Natural killer cell (primary cell): ENCODE data around the gene MUC5B. TPM values are rescaled to one million over a fixed set of nuclear protein-coding genes. Genes with fewer than 3 reads are reported as not detected.
"Not testable (repeated sequence)": the region's sequence is repeated elsewhere in the genome, so short reads cannot be mapped to it uniquely, and the experiment has no call there.

ENCODE experiments used
- ATAC-seq, 3 donors: fragments of 150-1000 bp in 2 of 3; fragments of 200-7000 bp in 1 of 3; cut with Tn5 transposase; 1 replicate in 1 of 3; 2 replicates in 2 of 3; pipeline ENCODE4 v1.10.0; 2021; ENCODE audit warnings: mild to moderate bottlenecking in 2 of 3, moderate library complexity in 2 of 3
- DNase-seq, 2 donors: peaks; one replicate each; pipeline versions ENCODE4 v3.0.0 to v3.0.0-alpha.2; 2013 to 2021; ENCODE audit warnings: mixed read lengths in 1 of 2
- H3K27ac ChIP-seq: one replicate; pipeline ENCODE4 v1.5.1; 2013; ENCODE audit warnings: mild to moderate bottlenecking, low read length
- H3K27me3 ChIP-seq: one replicate; pipeline ENCODE4 v1.6.1; 2013; ENCODE audit warnings: low read length; ENCODE audit not compliant: control insufficient read depth, insufficient read depth
- H3K36me3 ChIP-seq: one replicate; pipeline ENCODE4 v1.6.1; 2013; ENCODE audit warnings: low read length; ENCODE audit not compliant: control insufficient read depth, insufficient read depth
- H3K4me1 ChIP-seq: one replicate; pipeline ENCODE4 v1.6.1; 2013; ENCODE audit warnings: low read length; ENCODE audit not compliant: control insufficient read depth, insufficient read depth
- H3K4me3 ChIP-seq: one replicate; pipeline ENCODE4 v1.5.1; 2013; ENCODE audit warnings: low read length
- H3K9me3 ChIP-seq: one replicate; pipeline ENCODE4 v1.6.1; 2013; ENCODE audit warnings: low read length; ENCODE audit not compliant: control insufficient read depth, insufficient read depth
- H3K27ac Mint-ChIP-seq, 2 donors: one replicate each; pipeline ENCODE4 v1.8.0; 2022; ENCODE audit warnings: mild to moderate bottlenecking in 2 of 2, mixed read lengths in 2 of 2, moderate library complexity in 1 of 2
- H3K27me3 Mint-ChIP-seq, 2 donors: one replicate each; pipeline ENCODE4 v1.8.0; 2022; ENCODE audit warnings: low read depth in 2 of 2, mixed read lengths in 2 of 2
- H3K36me3 Mint-ChIP-seq: one replicate; pipeline ENCODE4 v1.8.0; 2022; ENCODE audit warnings: mixed read lengths
- H3K4me1 Mint-ChIP-seq, 2 donors: one replicate each; pipeline ENCODE4 v1.8.0; 2022; ENCODE audit warnings: mixed read lengths in 2 of 2
- H3K4me3 Mint-ChIP-seq: one replicate; pipeline ENCODE4 v1.8.0; 2022; ENCODE audit warnings: mild to moderate bottlenecking, moderate library complexity, mixed read lengths
- H3K9me3 Mint-ChIP-seq, 2 donors: one replicate each; pipeline ENCODE4 v1.8.0; 2022; ENCODE audit warnings: mixed read lengths in 2 of 2
- WGBS: methylation state at CpG from one replicate; pipeline ENCODE4 v1.1.7; 2013; ENCODE audit warnings: missing lambda C conversion rate; ENCODE audit not compliant: insufficient coverage; 5-methylcytosine and 5-hydroxymethylcytosine counted together
- intact Hi-C: fragments of 100-400 bp; cut with micrococcal nuclease; formaldehyde crosslinking; loops from one replicate; pipeline ENCODE4 v1.14.2; 2022
- total RNA-seq, 4 donors: library from RNA; stranded (reverse); fragments of 120-200 nt in 1 of 4; gene quantifications; one replicate each; pipeline versions ENCODE4 v1.2.3 to v1.2.4, GENCODE V29; 2013 to 2022
- TF ChIP-seq, protein P1 (sequence below): fragments of 200-600 bp; IDR thresholded peaks from one replicate; pipeline ENCODE4 v1.8.0; 2022; ENCODE audit warnings: antibody characterized with exemption

The MUC5B gene, protein sequence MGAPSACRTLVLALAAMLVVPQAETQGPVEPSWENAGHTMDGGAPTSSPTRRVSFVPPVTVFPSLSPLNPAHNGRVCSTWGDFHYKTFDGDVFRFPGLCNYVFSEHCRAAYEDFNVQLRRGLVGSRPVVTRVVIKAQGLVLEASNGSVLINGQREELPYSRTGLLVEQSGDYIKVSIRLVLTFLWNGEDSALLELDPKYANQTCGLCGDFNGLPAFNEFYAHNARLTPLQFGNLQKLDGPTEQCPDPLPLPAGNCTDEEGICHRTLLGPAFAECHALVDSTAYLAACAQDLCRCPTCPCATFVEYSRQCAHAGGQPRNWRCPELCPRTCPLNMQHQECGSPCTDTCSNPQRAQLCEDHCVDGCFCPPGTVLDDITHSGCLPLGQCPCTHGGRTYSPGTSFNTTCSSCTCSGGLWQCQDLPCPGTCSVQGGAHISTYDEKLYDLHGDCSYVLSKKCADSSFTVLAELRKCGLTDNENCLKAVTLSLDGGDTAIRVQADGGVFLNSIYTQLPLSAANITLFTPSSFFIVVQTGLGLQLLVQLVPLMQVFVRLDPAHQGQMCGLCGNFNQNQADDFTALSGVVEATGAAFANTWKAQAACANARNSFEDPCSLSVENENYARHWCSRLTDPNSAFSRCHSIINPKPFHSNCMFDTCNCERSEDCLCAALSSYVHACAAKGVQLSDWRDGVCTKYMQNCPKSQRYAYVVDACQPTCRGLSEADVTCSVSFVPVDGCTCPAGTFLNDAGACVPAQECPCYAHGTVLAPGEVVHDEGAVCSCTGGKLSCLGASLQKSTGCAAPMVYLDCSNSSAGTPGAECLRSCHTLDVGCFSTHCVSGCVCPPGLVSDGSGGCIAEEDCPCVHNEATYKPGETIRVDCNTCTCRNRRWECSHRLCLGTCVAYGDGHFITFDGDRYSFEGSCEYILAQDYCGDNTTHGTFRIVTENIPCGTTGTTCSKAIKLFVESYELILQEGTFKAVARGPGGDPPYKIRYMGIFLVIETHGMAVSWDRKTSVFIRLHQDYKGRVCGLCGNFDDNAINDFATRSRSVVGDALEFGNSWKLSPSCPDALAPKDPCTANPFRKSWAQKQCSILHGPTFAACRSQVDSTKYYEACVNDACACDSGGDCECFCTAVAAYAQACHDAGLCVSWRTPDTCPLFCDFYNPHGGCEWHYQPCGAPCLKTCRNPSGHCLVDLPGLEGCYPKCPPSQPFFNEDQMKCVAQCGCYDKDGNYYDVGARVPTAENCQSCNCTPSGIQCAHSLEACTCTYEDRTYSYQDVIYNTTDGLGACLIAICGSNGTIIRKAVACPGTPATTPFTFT (N-terminal part only)
- total RNA-seq = not detected
- not detected for total RNA-seq (2013)

DNA sequence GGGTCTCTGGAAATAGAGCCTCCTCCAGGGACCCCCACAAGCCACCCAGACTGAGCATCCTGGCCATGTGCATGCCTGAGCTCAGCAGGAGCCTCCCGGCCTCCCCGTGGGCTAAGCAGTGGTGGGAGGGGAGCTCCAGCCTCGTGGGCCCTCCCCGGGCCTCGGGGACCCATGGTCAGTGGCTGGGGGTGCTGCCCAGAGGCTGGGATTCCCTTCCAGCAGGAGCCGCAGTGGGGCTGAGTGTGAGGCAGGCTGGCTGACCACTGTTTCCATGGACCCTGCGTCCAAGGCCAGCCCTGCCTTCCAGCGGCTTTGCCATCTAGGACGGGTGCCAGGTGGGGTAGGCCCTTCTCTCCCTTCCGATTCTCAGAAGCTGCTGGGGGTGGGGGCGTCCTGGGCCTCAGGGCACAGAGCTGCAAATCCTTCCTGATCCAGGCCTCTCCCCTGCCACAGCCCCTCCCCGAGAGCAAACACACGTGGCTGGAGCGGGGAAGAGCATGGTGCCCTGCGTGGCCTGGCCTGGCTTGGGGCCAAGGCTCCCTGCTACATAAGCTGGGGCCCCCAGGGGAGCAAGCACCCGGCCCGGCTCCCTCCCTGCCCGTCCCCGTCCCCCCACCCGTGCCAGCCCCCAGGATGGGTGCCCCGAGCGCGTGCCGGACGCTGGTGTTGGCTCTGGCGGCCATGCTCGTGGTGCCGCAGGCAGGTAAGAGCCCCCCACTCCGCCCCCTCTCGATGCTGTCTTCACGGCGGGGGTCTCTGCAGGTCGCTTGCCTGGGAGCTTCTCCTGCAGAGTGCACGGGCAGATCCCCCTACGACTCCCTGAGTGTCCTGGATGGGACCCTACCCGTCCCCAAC lies at the start of gene MUC5B:
TSS of gene MUC5B (plus strand) at position 576 of the 855 bp plus-strand sequence. CDS start at position 634, 58 bp downstream.
- ATAC-seq (no peak), DNase-seq (no peak)
- intact Hi-C loops = no loop called here
- Histone ChIP-seq H3K9me3 (no peaks in the 10 kb centered on the region), H3K4me1 (no peaks in the 10 kb centered on the region), H3K4me3 (no peak within 1 kb of the TSS), H3K36me3 (no peaks in the 10 kb centered on the region), H3K27ac (no peak within 1 kb of the TSS), H3K27me3 (no peaks in the 10 kb centered on the region)
- Mint-ChIP-seq H3K4me3 (no peak within 1 kb of the TSS), H3K4me1 (no peaks in the 10 kb centered on the region), H3K27ac (no peak within 1 kb of the TSS), H3K9me3 (no peaks in the 10 kb centered on the region), H3K27me3 (no peaks in the 10 kb centered on the region), H3K36me3 (no peaks in the 10 kb centered on the region)
- 82% methylated on average over 36 of the region's 36 CpGs for WGBS
- TF ChIP-seq, protein P1, sequence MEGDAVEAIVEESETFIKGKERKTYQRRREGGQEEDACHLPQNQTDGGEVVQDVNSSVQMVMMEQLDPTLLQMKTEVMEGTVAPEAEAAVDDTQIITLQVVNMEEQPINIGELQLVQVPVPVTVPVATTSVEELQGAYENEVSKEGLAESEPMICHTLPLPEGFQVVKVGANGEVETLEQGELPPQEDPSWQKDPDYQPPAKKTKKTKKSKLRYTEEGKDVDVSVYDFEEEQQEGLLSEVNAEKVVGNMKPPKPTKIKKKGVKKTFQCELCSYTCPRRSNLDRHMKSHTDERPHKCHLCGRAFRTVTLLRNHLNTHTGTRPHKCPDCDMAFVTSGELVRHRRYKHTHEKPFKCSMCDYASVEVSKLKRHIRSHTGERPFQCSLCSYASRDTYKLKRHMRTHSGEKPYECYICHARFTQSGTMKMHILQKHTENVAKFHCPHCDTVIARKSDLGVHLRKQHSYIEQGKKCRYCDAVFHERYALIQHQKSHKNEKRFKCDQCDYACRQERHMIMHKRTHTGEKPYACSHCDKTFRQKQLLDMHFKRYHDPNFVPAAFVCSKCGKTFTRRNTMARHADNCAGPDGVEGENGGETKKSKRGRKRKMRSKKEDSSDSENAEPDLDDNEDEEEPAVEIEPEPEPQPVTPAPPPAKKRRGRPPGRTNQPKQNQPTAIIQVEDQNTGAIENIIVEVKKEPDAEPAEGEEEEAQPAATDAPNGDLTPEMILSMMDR = no peak

DNA sequence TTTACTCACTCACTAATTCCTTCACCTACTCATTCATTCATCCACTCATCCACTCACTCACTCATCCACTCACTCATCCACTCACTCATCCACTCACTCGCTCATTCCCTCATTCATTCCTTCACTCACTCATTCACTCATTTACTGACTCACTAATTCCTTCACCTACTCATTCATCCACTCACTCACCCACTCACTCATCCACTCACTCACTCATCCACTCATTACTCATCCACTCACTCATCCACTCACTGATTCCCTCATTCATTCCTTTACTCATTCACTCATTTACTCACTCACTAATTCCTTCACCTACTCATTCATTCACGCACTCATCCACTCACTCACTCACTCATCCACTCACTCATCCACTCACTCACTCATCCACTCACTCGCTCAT lies 49.5 kb upstream of the MUC5B start:
- H3K4me3 Mint-ChIP-seq, H3K4me1 Mint-ChIP-seq, H3K27ac ChIP-seq, intact Hi-C loops, H3K27me3 ChIP-seq, ATAC-seq, H3K36me3 ChIP-seq, DNase-seq, H3K27ac Mint-ChIP-seq, H3K9me3 ChIP-seq, H3K4me1 ChIP-seq, H3K27me3 Mint-ChIP-seq, H3K4me3 ChIP-seq, H3K36me3 Mint-ChIP-seq: not testable (repeated sequence)
- peaks cover 3 to 10% of the 10 kb centered on the region in 2 donors for H3K9me3 Mint-ChIP-seq
- 93% methylated on average over 3 of the region's 3 CpGs for WGBS

DNA sequence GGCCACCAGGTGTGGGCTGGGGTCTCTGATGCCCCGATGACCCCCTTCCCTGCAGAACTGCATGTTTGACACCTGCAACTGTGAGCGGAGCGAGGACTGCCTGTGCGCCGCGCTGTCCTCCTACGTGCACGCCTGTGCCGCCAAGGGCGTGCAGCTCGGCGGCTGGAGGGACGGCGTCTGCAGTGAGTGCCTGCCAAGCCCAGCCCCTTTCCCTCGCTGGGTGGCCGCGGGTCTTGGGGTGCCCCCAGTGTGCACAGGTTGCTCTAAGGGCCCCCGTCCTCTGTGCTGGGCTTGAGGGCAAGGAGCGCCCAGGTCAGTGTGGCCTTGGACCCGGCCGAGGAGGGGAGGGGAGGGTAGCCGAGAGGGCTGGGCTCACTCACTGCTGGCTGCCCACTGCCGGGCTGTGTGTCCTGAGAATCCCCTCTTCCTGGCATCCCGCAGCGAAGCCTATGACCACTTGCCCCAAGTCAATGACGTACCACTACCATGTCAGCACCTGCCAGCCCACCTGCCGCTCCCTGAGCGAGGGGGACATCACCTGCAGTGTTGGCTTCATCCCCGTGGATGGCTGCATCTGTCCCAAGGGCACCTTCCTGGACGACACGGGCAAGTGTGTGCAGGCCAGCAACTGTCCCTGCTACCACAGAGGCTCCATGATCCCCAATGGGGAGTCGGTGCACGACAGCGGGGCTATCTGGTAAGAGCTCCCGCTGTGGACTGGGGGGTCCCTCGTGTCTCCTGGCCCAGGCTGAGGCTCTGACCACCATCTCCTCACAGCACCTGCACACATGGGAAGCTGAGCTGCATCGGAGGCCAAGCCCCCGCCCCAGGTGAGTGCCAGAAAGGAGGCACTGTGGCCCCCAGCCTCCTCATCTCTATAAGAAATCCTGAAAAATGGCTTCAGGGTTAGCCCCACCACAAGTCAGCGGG lies 48.2 kb upstream of the MUC5B start:
- no peaks in the 10 kb centered on the region for H3K27me3 ChIP-seq
- no peaks in the 10 kb centered on the region for H3K27me3 Mint-ChIP-seq
- intact Hi-C loops = no loop called here
- H3K27ac ChIP-seq = no peak overlapping the region
- no peaks in the 10 kb centered on the region for H3K9me3 ChIP-seq
- H3K36me3 ChIP-seq = no peaks in the 10 kb centered on the region
- 96% methylated on average over 39 of the region's 39 CpGs for WGBS
- H3K4me1 Mint-ChIP-seq = no peaks in the 10 kb centered on the region
- no peak overlapping the region for H3K4me3 Mint-ChIP-seq
- H3K27ac Mint-ChIP-seq = no peak overlapping the region
- ATAC-seq (no peak), DNase-seq (no peak)
- no peaks in the 10 kb centered on the region for H3K36me3 Mint-ChIP-seq
- TF ChIP-seq, protein P1 = no peak
- H3K4me1 ChIP-seq = no peaks in the 10 kb centered on the region
- peaks cover 3 to 6% of the 10 kb centered on the region in 2 donors for H3K9me3 Mint-ChIP-seq
- H3K4me3 ChIP-seq = no peak overlapping the region
